ENCODE measurements around the gene NAPB. TPM values are rescaled to one million over a fixed set of nuclear protein-coding genes. Genes with fewer than 3 reads are reported as not detected.
"Not testable (repeated sequence)": the region's sequence is repeated elsewhere in the genome, so short reads cannot be mapped to it uniquely, and the experiment has no call there.

The NAPB gene
- polyA plus RNA-seq, 1 donor = 8.1 TPM

DNA sequence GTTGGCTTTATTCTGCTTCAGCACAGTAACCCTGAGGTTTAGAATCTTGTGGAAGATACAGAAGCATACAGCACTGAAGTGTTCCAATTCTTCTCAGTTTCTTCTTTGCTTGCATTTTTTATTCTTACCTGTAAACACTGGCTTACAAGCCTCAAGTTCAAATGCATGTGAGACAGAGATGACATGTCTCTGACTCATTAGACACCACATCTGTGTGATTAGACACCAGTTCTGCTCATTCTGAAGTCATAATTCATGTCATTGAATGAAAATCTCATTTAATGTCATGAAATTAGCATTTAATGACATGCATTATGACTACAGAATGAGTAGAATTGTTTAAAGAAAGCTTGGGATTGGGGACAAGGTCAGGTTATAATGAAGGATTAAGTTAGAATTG lies 53.5 kb downstream of the NAPB start:
- no peak for DNase-seq

- no peak for DNase-seq
Measured at GRCh38 chr20:23366384-23366783, 54.9 kb downstream of the NAPB start.

DNA sequence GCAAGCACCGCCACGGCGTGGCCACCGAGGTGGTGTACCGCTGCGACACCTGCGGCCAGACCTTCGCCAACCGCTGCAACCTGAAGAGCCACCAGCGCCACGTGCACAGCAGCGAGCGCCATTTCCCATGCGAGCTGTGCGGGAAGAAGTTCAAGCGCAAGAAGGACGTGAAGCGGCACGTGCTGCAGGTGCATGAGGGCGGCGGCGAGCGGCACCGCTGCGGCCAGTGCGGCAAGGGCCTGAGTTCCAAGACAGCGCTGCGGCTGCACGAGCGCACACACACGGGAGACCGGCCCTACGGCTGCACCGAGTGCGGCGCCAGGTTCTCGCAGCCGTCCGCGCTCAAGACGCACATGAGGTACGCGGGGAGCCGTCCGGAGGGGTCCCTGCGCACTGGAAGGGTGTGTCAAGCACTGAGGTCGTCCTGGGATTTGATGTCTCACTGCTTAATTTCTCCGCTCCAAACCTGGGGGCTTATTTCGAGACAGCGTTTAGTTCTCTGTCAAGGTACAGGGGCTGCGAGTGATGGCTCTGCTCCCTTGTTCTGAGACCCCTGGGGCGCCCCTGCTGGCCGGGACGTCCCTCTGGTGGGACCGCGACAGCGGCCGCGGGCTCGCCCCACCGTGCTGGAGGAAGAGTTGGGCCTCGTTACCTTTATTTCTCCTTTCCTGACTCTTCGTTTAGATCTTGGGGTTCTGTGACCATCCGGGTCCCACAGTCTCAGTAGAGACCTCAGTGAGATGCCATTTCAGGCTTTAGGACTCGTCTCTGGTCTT lies 55.7 kb downstream of the NAPB start:
- DNase-seq = no peak

GRCh38 chr20:23363257-23363649 lies 58.0 kb downstream of the NAPB start:
- DNase-seq = no peak

DNA sequence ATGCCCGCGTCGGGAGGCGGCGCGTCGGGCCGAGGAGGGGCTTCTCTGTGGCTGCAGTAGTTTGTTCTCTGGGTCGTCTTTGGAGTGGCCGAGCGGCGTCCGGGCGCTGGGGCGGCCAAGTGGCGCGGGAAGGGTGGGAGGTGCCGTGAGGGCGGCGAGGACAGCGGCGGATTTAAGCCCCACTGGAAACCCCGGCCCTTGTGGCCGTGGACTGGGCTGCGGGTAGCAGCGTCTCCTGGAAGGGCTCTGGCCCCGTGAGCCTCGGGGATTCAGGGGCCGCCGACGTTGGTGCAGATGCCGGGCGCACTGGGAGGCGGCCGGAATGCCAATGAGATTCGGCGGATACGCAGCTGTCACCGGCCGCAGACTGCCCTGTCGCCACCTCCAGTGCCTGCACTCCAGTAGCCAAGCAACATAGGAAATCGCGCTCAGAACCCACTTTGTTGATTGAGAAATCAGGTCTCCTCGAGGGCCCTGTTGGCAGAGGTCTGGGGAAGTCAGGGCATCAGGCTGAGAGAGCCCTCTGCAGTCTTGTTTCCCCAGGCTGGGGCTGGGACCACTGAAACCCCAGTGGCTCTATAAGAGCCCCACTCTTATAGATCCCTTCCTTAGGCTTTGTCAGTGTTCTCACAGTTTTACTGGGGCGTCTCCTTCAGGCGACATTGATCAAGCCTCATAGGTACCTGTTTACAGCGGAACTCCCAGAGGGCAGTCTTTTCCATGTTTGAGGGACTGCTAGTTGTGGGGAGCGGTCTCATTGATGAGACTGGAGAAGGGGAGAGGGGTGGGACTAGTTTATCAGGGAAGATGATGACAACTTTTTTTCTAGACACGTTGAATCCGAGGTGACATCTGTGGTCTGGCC lies 58.7 kb downstream of the NAPB start:
- no peak for DNase-seq

- peak; percentile 100 for DNase-seq
Measured at GRCh38 chr20:23361476-23362391, 59.6 kb downstream of the NAPB start, which contains the start of gene GZF1. GZF1 (plus strand) TSS chr20:23362182; CDS start chr20:23364384, 2,202 bp downstream.

GRCh38 chr20:23361119-23361475 lies 60.2 kb downstream of the NAPB start:
- DNase-seq = peak; percentile 16

- DNase-seq = no peak
Measured at GRCh38 chr20:23360531-23360930, 60.8 kb downstream of the NAPB start.

- DNase-seq = no peak
Measured at GRCh38 chr20:23358923-23359593, 62.2 kb downstream of the NAPB start.

DNA sequence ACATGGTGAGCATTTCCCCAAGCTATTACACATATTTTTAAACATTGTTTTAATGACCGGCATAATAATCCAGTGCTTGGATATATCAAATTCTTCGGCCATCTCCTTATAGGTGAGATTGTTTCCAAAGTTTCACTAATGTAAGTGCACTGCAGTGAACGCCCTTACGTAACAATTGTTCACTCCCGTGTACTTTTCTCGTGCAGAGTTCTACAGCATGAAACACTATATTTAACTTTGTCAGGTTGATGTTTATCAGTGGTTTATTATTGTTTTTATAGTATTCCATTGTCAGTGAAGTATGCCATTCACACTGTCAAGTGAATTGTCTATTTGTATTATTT lies 62.8 kb downstream of the NAPB start:
- no peak for DNase-seq

DNA sequence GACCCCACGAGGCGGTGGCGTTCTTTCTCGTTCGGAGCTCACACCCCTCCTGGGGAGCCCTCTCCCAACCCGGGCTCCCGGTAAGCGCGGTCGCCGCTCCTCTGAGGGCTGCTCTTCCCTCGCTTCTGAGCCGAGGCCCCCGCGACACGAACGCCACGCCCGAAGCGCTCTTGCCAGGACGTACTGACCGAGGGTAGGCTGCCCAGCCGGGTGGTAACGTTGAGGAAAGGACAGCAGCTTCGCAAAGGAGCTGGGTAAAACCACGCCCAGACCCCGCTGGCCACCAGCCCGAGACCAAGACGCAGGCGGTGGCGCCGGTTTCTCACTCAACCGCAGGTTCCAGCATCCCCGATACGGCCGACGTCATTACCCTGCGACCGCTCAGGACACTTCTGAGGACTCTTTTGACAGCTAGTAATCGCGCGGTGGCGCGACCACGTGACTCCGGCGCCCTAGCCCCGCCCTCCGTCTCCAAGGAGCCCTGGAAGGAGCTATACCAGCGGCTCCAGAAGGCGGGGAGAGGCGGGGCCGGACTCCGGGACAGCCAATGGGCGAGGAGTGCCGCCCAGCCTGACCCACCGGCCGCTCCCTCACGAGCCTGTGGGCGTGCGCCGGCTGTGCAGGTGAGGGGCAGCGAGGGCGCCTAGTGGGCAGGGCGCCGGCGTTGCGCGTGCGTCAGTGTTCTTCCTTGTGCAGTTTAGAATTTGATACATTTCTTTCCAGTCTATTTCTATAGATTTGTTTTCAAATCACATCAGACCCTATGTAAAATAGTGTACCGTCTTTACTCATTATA lies 63.3 kb downstream of the NAPB start:
- DNase-seq = peak; percentile 99

GRCh38 chr20:23356203-23356602 lies 65.1 kb downstream of the NAPB start:
- no peak for DNase-seq

DNA sequence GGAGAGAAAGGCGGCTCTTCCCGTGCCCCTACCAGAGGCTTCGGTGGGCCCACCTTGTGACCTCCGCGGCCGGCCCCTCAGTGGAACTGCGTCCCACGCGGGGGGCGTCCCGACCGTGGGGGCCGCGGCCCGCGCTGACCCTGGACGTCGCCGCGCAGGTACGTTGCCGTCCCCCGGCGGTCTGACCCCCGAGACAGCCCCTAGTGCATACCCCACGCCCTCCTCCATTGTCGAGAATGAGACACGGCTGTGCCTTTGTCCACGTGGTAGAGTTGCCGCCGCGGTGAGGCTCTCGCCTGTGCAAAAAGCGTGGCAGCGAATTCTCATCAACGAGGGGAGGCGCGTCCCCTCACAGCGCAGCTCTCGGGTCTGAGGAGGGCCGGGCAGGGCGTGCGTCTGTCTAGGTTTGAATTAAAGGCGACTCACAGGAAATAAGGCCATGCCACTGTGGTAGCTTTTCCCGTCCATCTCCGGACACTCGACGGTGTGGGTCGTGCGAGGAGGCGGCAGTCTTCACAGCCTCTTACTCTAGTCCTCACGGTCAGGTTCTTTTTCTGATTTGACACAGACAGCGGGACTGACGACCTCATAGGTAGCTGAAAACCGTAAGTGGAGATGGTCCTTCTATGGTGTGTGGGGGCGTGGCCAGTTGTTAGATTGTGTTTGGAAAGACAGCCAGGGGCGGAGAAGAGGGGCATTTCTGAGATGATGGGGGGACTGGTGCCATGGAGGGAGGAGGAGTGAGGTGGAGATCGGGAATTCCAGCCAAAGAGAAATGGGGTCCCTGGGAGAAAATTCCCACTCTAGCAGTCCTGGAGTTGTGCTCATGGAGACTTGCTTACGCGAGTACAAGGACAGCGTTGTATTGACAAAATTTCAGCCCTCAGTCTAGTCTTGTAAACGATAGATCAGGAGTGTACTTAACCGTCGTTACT lies 70.1 kb downstream of the NAPB start:
- DNase-seq = peak; percentile 57

DNA sequence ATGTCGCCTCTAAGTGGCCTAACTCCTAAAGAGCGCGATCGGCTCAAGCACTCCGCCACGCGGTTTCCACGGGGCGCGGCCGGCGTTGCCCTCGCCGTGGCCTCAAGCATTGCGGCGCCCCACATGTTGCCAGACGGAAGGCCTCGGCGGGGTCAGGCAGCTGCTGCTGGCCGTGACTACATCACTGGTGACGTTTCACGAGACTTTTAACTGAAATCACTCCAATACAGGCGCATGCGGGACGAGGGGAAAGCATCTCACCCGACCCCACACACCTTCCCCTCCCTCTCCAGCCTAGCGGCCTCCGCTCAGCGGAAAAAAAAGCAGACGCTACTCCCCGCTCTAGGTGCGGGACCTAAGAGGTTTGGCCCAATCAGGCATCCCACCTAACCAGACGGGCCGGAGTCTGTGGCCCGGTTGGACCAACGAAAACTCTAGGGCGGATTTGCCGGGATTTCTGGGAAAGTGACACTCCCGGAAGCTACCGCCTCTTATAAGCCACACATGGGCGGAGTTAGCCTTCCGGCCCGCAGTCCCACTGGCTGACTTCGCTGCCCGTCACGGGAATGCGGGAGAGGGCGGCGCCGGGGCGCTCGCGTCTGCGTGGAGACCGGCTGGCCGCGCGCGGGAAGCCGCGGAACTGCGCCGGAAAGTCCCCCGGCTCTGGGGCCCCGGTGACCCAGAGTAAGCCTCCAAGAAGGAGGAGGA lies 70.9 kb downstream of the NAPB start, which contains the start of gene NXT1:
Gene NXT1 (plus strand): TSS at position 596 of the 708 bp plus-strand sequence. CDS start 3,251 bp downstream, outside the sequence.
- DNase-seq = peak; percentile 98

DNA sequence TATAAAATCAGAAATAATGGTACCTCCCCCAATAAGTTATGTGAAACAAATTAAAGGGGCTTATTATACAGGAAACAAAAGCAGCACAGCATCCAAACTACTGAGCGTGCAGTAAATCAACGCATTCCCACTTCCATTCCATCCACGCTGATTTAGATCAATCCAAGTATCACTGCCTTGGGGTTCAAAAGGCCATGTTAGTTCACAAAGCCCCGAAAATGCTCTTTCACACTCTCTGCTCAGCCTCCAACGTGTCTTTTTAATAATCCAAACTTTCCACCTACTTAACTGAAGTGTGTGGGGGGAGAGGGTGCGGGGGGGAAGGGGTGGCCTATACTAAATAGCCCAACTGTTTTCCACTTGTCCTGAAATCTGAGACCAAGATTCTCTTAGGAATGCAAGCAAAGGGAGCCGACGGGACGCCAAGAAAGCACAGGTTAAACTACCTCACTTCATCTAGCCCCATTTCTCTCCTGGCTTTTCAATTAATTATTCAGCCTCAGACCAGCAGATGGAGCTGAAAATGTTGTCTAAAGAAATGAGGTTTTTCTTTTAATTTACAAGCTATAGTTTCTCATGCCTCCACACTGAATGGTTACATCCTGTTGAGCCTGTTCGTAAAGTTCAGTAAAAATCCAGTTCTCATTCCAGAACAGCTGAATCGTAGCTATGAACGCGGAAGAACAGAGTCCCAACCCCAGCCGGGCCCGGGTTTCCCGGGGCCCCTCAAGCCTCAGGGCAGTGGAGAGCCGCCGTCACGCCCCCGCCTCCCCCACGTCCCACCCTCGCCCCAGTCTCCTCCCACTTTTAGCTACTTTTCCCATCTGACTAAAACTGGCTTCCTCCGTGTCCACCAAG lies 71.7 kb downstream of the NAPB start:
- no peak for DNase-seq

- not testable (repeated sequence) for DNase-seq
Measured at GRCh38 chr20:23348510-23348909, 72.8 kb downstream of the NAPB start.

- DNase-seq = no peak
Measured at GRCh38 chr20:23347791-23348190, 73.5 kb downstream of the NAPB start.

GRCh38 chr20:23346002-23346401 lies 75.3 kb downstream of the NAPB start:
- no peak for DNase-seq

Data from hindlimb muscle (tissue), 1 donor.